UCSD-AML1 (cell line): ENCODE data around the gene GSE1.

Experiments
- DNase-seq: peaks from one replicate; lab custom pipeline; 2025; ENCODE audit not compliant: unreplicated experiment; lab: John Stamatoyannopoulos, UW

Gene GSE1

DNA sequence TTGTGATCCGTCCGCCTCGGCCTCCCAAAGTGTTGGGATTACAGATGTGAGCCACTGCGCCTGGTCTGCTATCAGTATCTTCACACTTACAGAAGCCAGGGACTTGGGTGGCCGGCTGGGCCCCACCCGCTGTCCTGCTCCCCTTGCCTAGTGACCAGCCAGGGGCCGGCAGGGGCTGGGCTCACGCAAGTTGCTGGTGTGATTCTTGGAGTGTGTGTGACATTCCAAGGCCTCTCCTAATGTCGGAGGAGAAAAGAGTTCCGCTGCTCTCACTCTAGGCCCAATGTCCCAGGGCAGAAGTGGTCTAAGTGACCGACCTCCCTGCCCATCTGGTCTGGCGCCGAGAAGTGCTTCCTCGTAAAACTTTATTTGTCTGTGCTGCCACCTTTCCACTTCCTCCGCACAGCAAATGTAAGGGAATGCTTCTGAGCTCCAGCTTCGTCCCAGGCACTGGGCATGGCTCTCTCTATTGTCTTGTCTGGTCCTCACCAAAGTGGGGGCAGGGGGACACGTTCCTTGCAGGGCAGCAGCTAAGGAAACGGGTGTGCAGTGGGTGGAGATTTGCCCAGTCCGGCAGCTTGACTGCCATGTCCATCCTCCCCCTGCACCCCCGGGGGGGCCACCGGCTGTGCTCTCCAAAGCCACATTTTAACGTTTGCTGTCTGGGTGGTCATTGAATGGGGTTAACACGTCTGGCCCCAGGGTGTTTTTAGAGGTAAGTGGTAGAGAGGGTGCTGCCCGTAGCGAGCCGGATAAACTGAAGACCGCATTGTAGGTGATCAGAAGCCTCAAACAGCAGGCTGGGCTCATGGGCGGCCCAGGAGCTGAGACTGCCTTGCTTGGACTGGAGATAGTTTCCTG is 7.8 kb upstream of the GSE1 start:
- DNase-seq, result no peak

DNA sequence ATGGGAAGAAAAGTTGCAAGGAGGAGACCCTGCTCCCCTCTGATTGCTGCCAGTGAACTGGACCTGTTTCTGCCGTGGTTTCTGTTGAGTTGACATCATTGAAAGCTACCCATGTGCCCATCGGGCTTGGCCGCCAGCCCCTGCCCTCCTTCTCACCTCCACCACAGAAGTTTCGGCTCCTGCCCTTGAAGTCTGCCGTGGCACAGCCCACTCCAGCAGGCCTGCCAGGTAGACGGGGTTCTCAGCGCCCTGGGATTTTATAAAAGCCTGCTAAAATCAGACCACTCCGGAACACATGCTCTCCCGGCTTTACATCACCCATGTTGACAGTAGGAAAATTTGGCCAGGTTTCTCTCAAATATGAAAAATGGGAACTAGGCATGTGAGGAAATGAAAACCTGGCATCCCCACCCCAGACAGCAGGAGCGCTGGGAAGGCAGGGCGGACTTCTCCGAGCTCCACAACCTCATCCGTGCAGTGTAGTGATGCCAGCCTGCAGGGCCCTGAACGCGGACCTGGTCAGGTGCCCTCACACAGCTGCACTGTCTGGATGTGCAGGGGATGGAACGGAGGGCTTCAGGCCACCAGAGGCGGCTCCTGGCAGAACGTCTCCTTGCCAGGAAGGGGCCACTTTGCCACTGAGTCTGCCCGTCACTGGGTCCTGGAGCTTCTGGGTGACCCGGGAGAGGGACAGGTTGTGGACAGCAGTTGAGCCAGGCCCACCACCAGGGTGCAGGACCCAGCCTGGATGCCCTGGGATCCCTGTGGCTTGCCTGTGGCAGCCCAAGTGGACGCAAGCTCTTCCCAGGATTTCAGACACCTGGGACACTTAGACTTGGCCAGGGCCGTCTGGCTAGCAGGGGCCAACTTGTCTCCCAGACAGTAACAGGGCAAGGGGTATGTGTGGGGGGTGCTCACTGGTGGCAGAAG is 6.9 kb upstream of the GSE1 start:
- no peak for DNase-seq

DNA sequence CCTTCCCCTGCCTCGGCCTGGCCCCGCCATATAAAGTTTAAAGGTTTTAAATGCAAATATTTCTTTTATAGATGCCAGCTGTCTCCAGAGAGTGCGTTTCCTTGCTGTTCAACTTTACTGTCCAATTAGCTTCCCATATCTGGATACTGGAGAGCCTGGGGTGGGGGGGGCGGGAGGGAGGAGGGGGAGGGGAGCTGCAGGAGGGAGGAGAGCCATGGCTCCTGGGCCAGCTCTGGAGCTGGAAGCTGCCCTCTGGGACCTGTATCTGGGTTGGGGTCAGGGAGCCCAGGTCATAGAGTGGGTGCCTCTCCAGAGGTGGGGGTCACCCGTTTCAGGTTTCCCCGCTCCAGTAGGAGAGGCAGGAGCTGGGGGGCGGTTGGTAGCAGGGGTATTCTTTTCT is 6.2 kb upstream of the GSE1 start:
- no peak for DNase-seq

DNA sequence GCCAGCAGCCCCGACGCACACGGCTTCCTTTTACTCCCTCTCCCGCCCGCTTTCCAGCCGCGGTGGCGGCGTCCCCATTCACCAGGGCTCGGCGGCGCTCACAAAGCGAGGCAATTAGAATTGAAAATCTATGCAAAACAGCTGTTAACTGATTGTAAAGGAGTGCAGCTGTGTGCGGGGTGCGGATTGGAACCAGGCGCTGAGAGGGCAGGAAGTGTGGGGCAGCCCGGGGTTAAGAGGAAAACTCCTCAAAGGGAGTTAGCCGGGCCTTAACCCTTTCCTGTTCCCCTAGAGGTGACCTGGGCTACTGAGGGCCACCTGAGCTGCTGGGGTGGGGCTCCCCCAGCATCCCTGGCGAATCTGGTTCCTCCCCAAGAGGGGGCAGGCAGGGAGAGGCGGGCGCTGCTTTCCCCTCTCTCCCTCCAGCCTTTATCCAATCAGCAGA is 5.8 kb upstream of the GSE1 start:
- DNase-seq, result peak; percentile 47

DNA sequence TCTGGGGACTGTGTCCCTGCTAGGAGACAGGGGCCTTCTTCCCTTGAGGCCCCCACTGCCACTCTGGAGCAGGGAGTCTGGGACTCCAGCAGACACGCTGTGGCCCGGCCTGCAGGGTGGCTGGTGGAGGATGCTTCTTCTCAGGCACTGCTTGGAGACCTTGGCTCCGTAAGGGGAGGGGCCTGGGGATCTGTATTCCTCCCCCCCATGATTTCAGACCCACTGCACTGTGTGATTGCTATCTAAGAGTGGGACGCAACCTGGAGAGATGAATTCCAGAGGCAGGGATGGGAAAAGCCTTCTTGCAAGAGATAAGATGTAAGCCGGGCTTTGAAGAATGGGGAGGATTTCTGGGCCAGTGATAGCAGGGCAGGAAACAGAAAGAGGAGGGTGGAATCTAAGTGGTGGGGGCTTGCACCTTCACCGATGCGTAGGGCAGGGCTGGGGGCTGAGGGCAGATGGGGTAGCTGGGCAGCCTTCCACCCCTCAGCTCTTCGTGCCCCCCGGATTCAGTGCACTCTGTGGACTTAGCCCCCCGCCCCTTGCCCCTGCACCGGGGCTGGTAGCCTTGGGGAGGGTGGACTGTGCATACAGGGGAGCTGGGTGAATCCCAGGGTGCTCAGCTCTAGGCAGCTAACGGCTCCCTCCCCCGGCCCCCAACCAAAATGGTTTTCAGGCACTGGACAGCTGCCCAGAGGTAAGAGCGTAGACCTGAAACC is 5.2 kb upstream of the GSE1 start:
- no peak for DNase-seq

DNA sequence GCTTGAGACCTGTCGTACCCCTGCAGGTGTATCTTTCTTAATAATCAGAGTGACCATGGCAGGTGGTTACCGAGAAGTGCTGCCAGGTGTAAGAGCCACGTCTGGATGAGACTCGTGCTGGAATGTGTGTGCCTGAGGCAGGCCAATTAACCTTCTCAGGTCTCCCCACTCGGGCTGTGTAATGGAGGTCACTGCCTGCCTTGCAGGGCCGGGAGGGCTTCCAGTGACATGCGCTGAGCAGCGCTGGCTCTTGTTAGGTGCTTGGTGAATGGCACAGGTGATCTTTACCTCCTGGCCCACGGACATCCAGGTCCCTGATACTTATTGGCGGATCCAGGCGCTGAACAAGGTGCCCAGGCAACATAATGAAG is 4.6 kb upstream of the GSE1 start:
- DNase-seq, result no peak

DNA sequence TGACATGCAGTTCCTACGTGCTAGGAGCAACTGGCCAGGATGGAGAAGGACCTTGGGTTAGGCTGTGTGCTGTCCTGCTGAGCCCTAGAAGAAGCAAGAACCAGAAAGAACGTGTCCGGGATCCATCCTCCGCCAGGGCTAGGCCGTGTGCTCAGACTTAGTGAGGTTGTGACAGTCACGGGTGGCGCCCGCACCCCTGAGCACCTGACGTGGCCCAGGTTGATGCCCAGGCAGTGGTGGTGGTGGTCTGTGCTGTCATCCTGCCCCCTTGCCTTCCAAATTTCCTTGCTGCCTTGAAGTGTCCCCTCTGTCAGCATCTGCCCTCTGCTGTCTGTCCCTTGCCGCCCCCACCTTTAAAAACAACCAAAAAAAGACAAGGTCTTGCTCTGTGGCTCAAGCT is 4.2 kb upstream of the GSE1 start:
- DNase-seq, result no peak

DNA sequence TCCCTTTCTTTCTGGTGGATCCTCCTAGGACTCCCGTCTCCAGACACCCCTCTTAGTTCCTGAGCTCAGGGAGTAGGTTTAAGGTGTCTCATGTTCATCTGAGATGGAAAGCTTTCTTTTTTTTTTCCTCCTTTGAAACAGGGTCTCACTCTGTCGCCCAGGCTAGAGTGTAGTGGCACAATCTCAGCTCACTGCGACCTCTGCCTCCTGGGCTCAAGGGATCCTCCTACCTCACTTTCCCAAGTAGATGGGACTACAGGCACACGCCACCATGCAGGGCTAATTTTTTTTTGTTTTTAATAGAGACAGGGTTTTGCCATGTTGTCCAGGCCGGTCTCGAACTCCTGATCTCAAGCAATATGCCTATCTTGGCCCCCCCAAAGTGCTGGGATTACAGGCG is 3.6 kb upstream of the GSE1 start:
- DNase-seq, result no peak

DNA sequence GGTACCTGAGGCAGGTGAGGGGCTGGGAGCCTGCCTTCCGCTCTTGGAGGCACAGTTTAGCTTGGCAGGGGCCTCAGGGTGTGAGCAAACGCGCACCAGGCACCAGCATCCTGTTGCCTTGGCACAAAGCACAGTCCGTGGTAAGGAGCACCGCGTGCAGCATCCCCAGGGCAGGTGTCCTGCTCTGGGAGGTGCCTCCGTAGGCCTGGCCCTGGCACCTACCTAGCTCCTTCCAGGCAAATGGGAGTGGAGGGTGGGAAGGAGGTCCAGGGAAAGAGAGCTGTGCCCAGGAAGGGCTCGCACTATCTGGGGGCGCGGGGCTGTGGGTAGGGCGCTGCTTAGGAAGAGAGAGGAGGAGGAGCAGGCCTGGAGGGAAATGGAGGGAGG is 3.1 kb upstream of the GSE1 start:
- no peak for DNase-seq

DNA sequence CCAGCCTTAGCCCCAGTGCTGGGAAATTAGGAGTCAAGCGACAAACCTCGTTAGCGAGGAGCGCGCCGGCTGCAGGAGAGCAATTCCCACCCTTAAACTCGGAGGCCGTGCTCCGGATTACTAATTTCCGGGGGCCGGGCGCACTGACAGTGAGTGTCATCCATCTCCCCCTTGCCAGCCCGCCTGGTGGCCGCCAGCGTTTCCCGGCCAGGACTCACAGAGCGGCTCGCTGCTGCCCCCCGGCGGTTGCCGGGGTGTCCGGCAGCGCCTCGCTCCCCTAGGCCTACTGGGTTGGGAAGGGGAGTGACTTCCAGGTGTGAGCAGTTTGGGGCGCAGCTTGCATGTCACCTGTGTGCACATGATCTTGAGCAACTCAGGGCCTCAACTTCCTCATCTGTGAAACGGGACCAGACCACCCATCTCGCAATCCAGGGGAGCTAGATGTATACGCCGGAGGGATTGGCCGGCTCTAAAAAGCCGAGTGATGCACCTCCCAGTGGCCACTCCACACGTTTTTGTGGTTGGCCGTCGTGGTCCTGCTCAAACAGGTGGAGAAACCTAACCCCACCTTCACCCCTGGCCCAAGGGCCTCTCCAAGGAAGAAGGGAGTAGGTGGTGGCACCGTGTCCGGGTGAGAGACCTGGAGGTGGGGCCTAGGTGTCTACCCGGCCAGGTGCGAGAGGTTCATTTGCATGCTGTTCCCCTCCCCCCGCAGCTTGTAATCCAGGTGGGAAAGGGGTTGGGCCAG is 2.5 kb upstream of the GSE1 start:
- DNase-seq, result peak; percentile 87

DNA sequence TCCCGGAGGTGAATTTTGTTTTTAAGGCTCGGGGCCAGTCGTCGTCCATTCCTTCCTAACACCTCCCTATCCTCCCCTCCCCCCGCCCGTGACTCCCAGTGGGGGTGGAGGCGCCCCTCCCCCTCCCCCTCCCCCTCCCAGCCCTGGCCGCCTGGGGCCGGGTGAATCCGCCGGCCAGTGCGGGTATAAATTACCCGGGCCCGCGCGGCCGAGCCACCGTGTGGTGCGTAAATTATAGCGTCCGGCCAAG is 2.0 kb upstream of the GSE1 start:
- peak; percentile 54 for DNase-seq

DNA sequence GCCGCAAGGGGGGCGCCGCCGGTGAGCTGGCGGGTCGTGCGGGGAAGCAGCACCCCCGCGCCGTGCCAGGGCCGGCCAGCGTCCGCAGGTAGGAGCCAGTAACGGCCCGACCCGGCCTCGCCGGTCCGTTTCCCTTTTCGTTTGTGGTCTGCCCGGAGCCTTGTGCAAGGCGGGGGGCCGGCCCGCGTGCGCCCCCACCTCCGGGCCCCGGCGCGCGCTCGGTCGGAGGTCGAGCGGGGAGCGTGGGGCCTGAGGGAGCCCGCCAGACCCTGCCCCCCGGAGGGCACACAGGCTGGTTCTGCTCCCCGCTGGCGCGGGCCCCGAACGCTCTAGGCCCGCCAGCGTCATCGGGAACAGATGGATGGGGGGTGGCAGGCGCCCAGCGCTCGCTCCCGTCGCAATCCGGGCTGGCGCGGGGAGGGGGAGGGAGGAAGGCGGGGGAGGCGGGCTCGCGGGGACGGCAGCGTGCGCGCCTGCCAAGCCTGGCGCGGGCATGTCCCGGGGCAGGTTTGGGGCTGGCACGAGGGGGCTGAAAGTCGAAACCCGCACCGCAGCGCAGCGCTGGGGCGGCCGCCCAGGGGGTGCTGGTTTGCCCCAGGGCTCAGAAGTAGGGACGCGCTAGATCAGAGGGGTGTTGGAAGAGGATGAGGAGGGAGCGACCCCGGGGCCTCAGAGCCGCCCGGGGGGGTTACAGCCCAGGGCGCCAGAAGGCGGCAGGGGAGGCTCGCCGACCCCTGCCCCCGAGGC is 1.5 kb upstream of the GSE1 start:
- DNase-seq, result peak; percentile 82

DNA sequence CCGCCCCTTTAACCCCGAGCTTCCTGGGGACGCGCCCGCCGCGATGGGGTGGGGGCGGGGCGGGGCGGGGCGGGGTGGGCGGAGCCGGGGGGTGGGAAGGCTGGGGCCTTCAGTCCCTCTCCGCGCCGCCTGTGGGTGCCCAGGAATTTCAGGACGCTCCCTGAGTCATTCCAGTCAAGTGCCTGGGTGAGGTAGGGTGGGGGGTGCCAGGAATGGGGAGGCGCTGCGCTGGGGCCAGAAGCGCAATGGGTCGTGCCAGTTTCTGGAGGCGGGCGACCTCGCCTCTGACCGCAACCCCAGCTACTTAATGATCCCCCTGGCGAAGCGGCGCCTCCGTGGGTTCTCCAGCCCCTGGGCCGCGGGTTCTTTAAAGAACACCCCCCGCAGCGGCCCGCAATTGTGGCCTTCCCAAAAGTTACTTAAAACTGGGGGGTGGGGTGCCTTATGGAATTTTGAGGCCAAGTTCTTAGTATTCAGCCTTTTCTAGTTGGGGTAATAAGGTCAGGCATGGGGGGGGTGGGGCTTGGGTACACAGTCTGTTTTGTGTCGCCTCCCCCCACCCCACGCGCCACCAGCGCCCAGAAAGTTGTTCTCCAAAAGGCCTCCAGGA is 826 bp upstream of the GSE1 start:
- peak; percentile 82 for DNase-seq

DNA sequence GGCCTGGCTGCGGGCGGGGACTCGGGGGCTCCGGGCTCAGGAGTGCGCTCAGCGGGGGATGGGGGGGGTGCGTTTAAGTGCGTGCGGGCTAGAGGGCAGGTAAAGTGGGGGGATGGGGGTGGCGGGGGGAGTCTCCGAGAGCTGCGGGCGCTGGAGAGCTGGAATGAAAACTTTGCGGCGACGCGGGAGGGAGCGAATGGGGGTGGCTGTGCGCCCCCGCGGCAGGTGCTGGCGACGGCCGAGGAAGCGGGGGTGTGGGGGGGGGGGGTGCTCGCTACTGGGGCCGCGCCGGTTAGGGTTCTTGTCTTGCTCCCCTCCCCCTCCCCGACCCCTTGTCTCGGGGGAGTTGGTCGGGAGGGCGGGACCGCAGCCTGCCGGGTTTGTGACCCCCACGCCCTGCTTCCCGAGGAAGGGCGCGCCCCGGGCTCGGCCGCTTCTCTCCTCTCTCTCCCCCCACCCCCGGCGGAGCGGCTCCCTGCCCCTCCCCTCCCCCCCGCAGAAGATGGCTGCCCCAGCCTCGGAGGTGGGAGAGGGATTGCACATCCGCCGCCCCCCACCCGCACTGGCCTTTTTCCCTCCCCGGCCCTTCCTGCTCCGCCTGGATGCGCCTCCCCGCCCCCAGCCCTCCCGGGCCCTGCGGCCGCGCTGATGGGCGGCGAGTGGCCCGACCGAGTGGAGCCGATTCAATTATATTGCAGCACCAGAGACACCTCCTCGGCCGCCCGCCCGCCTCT is 649 bp downstream of the GSE1 start:
- peak; percentile 74 for DNase-seq

DNA sequence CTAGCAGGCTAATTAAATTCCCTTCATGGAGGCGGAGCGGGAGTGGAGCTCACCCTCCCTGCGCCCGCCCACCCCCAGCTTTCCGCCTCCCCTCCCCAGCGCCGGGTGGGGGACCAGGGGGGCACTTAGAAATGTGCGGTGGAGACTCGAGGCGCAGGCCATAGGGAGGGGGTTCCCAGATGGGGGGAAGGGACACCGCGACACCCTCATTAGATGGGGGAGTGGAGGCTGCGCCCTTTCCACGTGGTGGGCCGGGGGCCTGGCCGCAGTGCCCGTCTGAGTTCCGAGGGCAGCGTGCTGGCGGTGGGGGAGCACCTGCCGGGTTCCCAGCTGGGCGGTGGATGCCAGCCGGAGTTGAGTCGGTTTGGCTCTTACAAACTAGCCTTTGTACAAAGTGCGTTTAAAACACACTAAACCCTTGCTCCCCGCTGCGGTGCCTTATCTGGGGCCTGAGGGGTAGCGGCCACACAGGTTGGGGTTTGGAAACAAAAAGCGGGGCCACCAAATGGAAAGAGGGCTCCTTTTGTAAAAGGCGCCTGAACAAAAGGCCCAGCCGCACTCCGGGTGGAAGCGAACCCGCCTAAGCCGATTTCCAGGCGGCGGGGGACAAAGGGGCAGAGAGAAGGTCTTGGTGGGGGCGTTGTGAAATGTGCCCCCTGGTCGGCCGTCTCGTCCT is 1.4 kb downstream of the GSE1 start:
- DNase-seq, result peak; percentile 44

DNA sequence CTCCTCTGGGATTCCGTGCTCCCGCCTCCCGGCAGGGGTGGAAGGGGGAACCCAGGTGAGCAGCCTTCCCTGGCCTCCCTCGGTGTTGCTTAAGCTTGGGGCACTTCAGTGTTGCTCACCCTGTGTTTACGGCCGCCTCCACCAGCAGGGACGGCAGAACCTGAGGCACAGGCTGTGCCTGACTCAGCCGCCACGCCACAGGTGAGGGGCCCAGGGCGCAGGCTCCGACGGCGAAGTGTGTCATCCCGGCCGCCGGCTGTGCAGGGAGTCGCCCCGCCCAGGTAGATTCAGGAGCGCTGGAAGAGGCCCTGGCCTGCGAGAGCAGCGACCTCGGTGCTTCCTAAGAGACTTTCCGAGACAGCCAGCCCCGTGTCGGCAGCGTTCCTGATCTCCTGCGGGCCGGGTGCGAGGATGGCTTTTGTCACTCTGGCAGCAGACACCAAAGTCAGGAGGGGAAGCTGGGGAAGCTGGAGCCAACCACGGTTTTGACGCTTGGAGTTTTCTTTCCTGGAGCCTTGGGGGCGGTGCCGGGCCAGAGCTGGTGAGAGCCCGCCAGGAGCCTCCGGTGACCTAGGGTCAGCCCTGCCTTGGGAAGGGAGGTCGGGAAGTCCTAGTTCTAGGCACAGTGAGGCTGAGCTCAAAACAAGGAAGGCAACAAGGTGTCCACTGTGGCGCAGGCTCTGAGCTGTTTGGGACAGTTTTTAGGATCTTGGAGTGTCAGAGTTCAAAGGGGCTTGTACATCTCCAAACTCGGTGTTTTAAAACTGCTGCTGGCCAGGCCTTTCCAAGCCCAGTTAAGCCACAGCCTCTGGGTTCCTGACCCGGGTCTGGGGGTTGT is 2.1 kb downstream of the GSE1 start:
- DNase-seq, result peak; percentile 69

DNA sequence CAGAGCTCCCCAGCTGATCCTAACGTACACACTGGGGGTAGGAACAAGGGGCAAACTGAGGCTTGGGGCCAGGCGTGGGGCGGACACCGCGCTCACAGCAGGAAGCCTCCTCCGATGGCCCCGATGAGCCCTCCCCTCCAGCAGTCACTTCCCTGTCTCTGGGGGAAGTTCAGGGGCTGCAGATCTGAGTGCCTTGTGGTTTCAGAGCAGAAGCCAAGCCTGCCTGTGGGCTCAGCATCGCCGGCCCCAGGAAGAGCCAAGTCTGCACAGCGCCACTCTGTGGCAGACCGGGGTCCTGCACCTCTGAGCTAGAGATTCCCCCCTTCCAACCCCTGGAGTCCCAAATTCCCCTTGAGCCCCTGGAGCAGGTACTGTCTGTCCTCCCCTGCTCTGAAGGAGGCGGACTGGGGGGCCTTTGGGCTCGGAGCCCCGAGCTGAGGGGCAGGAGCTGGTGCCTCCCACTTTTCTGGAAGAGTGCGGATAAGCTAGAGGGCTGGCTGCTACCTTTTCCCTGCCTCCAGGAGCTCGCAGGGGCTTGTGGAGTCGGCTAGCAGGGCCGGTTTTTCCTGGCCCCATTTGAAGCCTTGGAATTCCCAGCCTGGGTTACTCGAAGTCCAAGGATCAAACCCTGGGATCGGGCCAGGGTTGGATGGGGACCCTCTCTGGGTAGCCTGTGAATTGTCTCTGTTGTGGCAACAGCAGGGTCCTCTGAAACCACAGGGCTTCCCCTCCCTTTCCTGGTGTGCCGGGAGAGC is 2.9 kb downstream of the GSE1 start:
- DNase-seq, result peak; percentile 90
